GM12878 (cell line): ENCODE results near the gene MAD1L1. TPM values are rescaled to one million over a fixed set of nuclear protein-coding genes. Genes with fewer than 3 reads are reported as not detected.

Experiments used
- ATAC-seq: fragments of 200-7000 bp; cut with Tn5 transposase; 3 replicates; pipeline ENCODE4 v1.9.1; 2020; ENCODE audit warnings: mild to moderate bottlenecking, moderate library complexity
- BruUV-seq: library from RNA; stranded (reverse); fragments of 400-500 nt; replicated peaks from 2 replicates; lab custom pipeline; 2021; lab: Mats Ljungman, UMichigan
- CTCF ChIA-PET: fragments of 300-600 bp; sonication (Branson Sonifier 250); formaldehyde crosslinking; extraction: SDS; loops from one replicate; lab custom pipeline; 2021; ENCODE audit warnings: inconsistent platforms; lab: Yijun Ruan, JAX
- POLR2A ChIA-PET: fragments of 350-600 bp; formaldehyde crosslinking; extraction: SDS; loops from one replicate; lab custom pipeline; 2021; ENCODE audit warnings: inconsistent platforms; lab: Charles Lee
- RAD21 ChIA-PET: fragments of 300-600 bp; sonication (Branson Sonifier 250); formaldehyde crosslinking; loops from one replicate; lab custom pipeline; 2023; ENCODE audit warnings: antibody characterized with exemption; ENCODE audit not compliant: unreplicated experiment; lab: Charles Lee
- SMC1A ChIA-PET: fragments of 300-600 bp; sonication (Branson Sonifier 250); formaldehyde crosslinking; loops from one replicate; lab custom pipeline; 2023; ENCODE audit not compliant: unreplicated experiment, uncharacterized antibody; lab: Charles Lee
- DNase-seq: peaks from one replicate; pipeline ENCODE4 v3.0.0-alpha.2; 2011; ENCODE audit warnings: low read depth, low spot score
- FAIRE-seq: peaks from 3 replicates; lab custom pipeline; 2011; peaks lifted over from hg19 to GRCh38; lab: Jason Lieb, UNC
- H2AFZ ChIP-seq: 2 replicates; pipeline ENCODE4 v1.6.0; 2011; ENCODE audit warnings: low read depth, low read length, control low read depth; ENCODE audit not compliant: control insufficient read depth
- H3K27ac ChIP-seq: 2 replicates; pipeline ENCODE4 v1.5.1; 2011; ENCODE audit warnings: control low read depth; ENCODE audit not compliant: control insufficient read depth, insufficient read depth
- H3K27me3 ChIP-seq, 2 experiments: replicated peaks in 1 of 2; 2 replicates each; pipeline versions ENCODE4 v1.6.0 to v1.6.1; 2011; ENCODE audit warnings: low read length in 1 of 2; ENCODE audit not compliant: control insufficient read depth in 2 of 2, insufficient read depth in 2 of 2
- H3K36me3 ChIP-seq, 2 experiments: 2 replicates each; pipeline ENCODE4 v1.5.1; 2011; ENCODE audit warnings: low read length in 1 of 2; ENCODE audit not compliant: control insufficient read depth in 2 of 2, insufficient read depth in 2 of 2
- H3K4me1 ChIP-seq: 2 replicates; pipeline ENCODE4 v1.6.1; 2011; ENCODE audit warnings: mild to moderate bottlenecking, low read length, moderate library complexity, mixed read lengths; ENCODE audit not compliant: control insufficient read depth, insufficient read depth
- H3K4me2 ChIP-seq: 2 replicates; pipeline ENCODE4 v1.6.0; 2011; ENCODE audit warnings: control low read depth; ENCODE audit not compliant: control insufficient read depth, insufficient read depth
- H3K4me3 ChIP-seq: fragments of 200-600 bp; sonication (generic); 2 replicates; pipeline ENCODE4 v1.5.1; 2016
- H3K79me2 ChIP-seq: 2 replicates; pipeline ENCODE4 v1.6.0; 2011; ENCODE audit warnings: low read length; ENCODE audit not compliant: control insufficient read depth, insufficient read depth
- H3K9ac ChIP-seq: 2 replicates; pipeline ENCODE4 v1.8.0; 2011; ENCODE audit warnings: low read length, control low read depth, mixed read lengths; ENCODE audit not compliant: control insufficient read depth, insufficient read depth
- H3K9me3 ChIP-seq: replicated peaks from 3 replicates; pipeline ENCODE4 v1.5.1; 2011; ENCODE audit warnings: mild to moderate bottlenecking, low read length; ENCODE audit not compliant: control insufficient read depth, insufficient read depth
- H4K20me1 ChIP-seq: 2 replicates; pipeline ENCODE4 v1.6.0; 2011; ENCODE audit not compliant: control insufficient read depth, insufficient read depth
- GABPA ChIP-seq: IDR thresholded peaks from 2 replicates; pipeline ENCODE4 v1.6.1; 2014; ENCODE audit warnings: antibody characterized with exemption, low read depth, mild to moderate bottlenecking, inconsistent platforms
- NFYB ChIP-seq: IDR thresholded peaks from 2 replicates; pipeline ENCODE4 v1.6.1; 2011; ENCODE audit warnings: low read depth, mild to moderate bottlenecking, low read length, improper control_type of control experiment, moderate library complexity; ENCODE audit not compliant: insufficient read depth
- SIX5 ChIP-seq: IDR thresholded peaks from 2 replicates; pipeline ENCODE4 v1.6.1; 2011; ENCODE audit warnings: mild to moderate bottlenecking, low read depth, low read length, moderate library complexity; ENCODE audit not compliant: severe bottlenecking
- SP1 ChIP-seq: IDR thresholded peaks from one replicate; pipeline ENCODE4 v1.6.1; 2011; ENCODE audit warnings: low read depth, low read length
- SREBF2 ChIP-seq: IDR thresholded peaks from 2 replicates; pipeline ENCODE4 v1.6.1; 2012; ENCODE audit warnings: mild to moderate bottlenecking, low read length
- YY1 ChIP-seq: IDR thresholded peaks from 2 replicates; pipeline ENCODE4 v1.6.1; 2011; ENCODE audit warnings: low read depth, mild to moderate bottlenecking, low read length
- WGBS: methylation state at CpG from one replicate; pipeline ENCODE4 v1.1.6; 2016; ENCODE audit warnings: low lambda C conversion rate; ENCODE audit not compliant: insufficient replicate concordance, insufficient coverage; ENCODE audit errors: missing lambda C conversion rate; 5-methylcytosine and 5-hydroxymethylcytosine counted together
- in situ Hi-C: fragments of 300-500 bp; cut with MboI; formaldehyde crosslinking; loops from 9 replicates; pipeline ENCODE4 v1.14.3; 2018; ENCODE audit warnings: mixed read lengths
- intact Hi-C: fragments of 100-400 bp; cut with micrococcal nuclease; formaldehyde crosslinking; loops from one replicate; pipeline ENCODE4 v1.14.2; 2022; ENCODE audit not compliant: unreplicated experiment
- polyA plus RNA-seq, 11 experiments: library from polyadenylated mRNA; depleted of rRNA in 4 of 11; unstranded in 6 of 11; stranded (reverse) in 5 of 11; fragments of >200 nt; fragmentation: Nextera tagmentation in 4 of 11; fragmentation: Illumina TruSeq in 1 of 11; extraction: Ambion mirVana in 4 of 11; extraction: Trizol in 1 of 11; gene quantifications; 1 replicate in 1 of 11; 2 replicates in 10 of 11; pipeline versions ENCODE4 v1.2.1 to v1.2.3, GENCODE V29; 2011 to 2016; ENCODE audit warnings: inconsistent platforms in 2 of 11, missing spikeins in 2 of 11, low read depth in 1 of 11
- total RNA-seq, 4 experiments: library from RNA; depleted of rRNA in 3 of 4; stranded (reverse); fragments of >200 nt in 3 of 4; fragmentation: Illumina TruSeq in 1 of 4; extraction: Trizol in 1 of 4; gene quantifications; 2 replicates each; pipeline versions ENCODE4 v1.2.1 to v1.2.3, GENCODE V29; 2013 to 2021
- TF ChIP-seq, protein P1 (sequence below): fragments of 450-650 bp; IDR thresholded peaks from 2 replicates; pipeline ENCODE4 v1.6.1; 2017; ENCODE audit warnings: low read depth, mild to moderate bottlenecking, moderate library complexity
- TF ChIP-seq, protein P2 (sequence below): fragments of 450-650 bp; IDR thresholded peaks from 2 replicates; pipeline ENCODE4 v1.6.1; 2017; ENCODE audit warnings: mild to moderate bottlenecking
- TF ChIP-seq, protein P3 (sequence below): fragments of 450-650 bp; formaldehyde crosslinking; IDR thresholded peaks from 2 replicates; pipeline ENCODE4 v1.4.0; 2020; ENCODE audit warnings: mild to moderate bottlenecking, moderate library complexity
- TF ChIP-seq, protein P4 (sequence below): fragments of 450-650 bp; IDR thresholded peaks from 2 replicates; pipeline ENCODE4 v1.6.1; 2017; ENCODE audit warnings: antibody characterized with exemption, mild to moderate bottlenecking, moderate library complexity

MAD1L1 gene
- total and polyA plus RNA-seq, 10 of the 15 experiments (the other 5 are each of a cell fraction or from before 2014, with no cell fraction given) = 2.2 to 76.8 (median 38.3) TPM

DNA sequence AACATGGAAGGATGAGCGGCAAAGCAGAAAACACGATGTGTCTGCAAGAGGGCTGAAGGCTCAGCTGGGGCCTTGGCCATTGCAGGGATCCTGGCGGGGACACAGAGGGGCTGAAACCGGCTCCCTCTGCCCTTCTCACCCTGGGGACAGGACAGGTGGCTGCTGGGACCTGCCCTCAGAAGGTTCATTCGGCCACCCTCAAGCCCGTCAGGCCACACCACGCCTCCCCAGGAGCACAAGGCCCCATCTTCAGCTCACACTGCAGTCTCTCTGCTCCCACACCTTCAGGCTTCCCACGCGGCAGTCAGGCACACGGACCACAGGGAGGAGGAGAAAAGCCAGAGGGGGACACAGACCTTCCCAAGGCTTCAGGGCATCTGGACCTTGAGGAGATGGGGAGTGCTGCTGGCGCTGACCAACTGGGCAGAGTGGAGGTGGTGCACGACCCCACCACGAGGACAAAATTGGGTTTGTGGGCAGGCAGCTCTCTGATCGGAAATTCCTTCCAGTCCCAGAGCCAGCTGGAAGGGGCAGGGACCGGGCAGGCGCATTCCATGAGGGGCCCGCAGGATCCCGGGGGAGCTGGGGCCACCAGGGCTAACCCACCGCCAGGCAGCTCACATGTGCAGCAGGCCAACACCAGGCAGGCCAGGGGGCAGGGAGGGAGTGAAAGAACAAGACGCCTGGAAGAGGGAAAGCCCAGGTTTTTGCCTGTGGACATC, 104.0 kb downstream of the MAD1L1 start:
- 82% methylated on average over 19 of the region's 20 CpGs for WGBS
- Histone ChIP-seq H3K27ac (no peak overlapping the region), H3K4me2 (no peak overlapping the region), H4K20me1 (no peaks in the 10 kb centered on the region), H3K4me1 (no peaks in the 10 kb centered on the region), H3K79me2 (no peaks in the 10 kb centered on the region), H3K36me3 (peaks cover 5 to 7% of the 10 kb centered on the region in 2 experiments; a peak in 3 of 4 replicates), H3K9ac (no peak overlapping the region), H3K4me3 (no peak overlapping the region), H2AFZ (no peak overlapping the region), H3K9me3 (no peaks in the 10 kb centered on the region), H3K27me3 (no peaks in the 10 kb centered on the region)
- ChIA-PET RAD21 (no interaction called here), SMC1A (interaction anchor here (0.5 kb wide), 1 partner anchor 11 kb away, joined by 3 read pairs; no protein-coding TSS in a partner anchor), POLR2A (no interaction called here), CTCF (interaction anchor here (1.0 kb wide), 1 partner anchor 25 kb away, joined by 4 read pairs; no protein-coding TSS in a partner anchor)
- FAIRE-seq (no peak), DNase-seq (no peak), ATAC-seq (no peak)
- intact Hi-C loops = no loop called here
- no TSS peak for BruUV-seq
- in situ Hi-C loops = no loop called here
- TF ChIP-seq, protein P1, sequence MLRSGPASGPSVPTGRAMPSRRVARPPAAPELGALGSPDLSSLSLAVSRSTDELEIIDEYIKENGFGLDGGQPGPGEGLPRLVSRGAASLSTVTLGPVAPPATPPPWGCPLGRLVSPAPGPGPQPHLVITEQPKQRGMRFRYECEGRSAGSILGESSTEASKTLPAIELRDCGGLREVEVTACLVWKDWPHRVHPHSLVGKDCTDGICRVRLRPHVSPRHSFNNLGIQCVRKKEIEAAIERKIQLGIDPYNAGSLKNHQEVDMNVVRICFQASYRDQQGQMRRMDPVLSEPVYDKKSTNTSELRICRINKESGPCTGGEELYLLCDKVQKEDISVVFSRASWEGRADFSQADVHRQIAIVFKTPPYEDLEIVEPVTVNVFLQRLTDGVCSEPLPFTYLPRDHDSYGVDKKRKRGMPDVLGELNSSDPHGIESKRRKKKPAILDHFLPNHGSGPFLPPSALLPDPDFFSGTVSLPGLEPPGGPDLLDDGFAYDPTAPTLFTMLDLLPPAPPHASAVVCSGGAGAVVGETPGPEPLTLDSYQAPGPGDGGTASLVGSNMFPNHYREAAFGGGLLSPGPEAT = no peak
- TF ChIP-seq GABPA = no peak
- TF ChIP-seq, protein P2, sequence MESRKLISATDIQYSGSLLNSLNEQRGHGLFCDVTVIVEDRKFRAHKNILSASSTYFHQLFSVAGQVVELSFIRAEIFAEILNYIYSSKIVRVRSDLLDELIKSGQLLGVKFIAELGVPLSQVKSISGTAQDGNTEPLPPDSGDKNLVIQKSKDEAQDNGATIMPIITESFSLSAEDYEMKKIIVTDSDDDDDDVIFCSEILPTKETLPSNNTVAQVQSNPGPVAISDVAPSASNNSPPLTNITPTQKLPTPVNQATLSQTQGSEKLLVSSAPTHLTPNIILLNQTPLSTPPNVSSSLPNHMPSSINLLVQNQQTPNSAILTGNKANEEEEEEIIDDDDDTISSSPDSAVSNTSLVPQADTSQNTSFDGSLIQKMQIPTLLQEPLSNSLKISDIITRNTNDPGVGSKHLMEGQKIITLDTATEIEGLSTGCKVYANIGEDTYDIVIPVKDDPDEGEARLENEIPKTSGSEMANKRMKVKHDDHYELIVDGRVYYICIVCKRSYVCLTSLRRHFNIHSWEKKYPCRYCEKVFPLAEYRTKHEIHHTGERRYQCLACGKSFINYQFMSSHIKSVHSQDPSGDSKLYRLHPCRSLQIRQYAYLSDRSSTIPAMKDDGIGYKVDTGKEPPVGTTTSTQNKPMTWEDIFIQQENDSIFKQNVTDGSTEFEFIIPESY = no peak
- no peak for TF ChIP-seq SIX5
- TF ChIP-seq SP1 = no peak
- TF ChIP-seq, protein P3, sequence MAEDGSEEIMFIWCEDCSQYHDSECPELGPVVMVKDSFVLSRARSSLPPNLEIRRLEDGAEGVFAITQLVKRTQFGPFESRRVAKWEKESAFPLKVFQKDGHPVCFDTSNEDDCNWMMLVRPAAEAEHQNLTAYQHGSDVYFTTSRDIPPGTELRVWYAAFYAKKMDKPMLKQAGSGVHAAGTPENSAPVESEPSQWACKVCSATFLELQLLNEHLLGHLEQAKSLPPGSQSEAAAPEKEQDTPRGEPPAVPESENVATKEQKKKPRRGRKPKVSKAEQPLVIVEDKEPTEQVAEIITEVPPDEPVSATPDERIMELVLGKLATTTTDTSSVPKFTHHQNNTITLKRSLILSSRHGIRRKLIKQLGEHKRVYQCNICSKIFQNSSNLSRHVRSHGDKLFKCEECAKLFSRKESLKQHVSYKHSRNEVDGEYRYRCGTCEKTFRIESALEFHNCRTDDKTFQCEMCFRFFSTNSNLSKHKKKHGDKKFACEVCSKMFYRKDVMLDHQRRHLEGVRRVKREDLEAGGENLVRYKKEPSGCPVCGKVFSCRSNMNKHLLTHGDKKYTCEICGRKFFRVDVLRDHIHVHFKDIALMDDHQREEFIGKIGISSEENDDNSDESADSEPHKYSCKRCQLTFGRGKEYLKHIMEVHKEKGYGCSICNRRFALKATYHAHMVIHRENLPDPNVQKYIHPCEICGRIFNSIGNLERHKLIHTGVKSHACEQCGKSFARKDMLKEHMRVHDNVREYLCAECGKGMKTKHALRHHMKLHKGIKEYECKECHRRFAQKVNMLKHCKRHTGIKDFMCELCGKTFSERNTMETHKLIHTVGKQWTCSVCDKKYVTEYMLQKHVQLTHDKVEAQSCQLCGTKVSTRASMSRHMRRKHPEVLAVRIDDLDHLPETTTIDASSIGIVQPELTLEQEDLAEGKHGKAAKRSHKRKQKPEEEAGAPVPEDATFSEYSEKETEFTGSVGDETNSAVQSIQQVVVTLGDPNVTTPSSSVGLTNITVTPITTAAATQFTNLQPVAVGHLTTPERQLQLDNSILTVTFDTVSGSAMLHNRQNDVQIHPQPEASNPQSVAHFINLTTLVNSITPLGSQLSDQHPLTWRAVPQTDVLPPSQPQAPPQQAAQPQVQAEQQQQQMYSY = no peak
- TF ChIP-seq YY1 = no peak
- TF ChIP-seq, protein P4, sequence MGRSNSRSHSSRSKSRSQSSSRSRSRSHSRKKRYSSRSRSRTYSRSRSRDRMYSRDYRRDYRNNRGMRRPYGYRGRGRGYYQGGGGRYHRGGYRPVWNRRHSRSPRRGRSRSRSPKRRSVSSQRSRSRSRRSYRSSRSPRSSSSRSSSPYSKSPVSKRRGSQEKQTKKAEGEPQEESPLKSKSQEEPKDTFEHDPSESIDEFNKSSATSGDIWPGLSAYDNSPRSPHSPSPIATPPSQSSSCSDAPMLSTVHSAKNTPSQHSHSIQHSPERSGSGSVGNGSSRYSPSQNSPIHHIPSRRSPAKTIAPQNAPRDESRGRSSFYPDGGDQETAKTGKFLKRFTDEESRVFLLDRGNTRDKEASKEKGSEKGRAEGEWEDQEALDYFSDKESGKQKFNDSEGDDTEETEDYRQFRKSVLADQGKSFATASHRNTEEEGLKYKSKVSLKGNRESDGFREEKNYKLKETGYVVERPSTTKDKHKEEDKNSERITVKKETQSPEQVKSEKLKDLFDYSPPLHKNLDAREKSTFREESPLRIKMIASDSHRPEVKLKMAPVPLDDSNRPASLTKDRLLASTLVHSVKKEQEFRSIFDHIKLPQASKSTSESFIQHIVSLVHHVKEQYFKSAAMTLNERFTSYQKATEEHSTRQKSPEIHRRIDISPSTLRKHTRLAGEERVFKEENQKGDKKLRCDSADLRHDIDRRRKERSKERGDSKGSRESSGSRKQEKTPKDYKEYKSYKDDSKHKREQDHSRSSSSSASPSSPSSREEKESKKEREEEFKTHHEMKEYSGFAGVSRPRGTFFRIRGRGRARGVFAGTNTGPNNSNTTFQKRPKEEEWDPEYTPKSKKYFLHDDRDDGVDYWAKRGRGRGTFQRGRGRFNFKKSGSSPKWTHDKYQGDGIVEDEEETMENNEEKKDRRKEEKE = no peak
- no peak for TF ChIP-seq NFYB
- TF ChIP-seq SREBF2 = no peak
